Measurements from ENCODE around the gene DLD. TPM values are rescaled to one million over a fixed set of nuclear protein-coding genes. Genes with fewer than 3 reads are reported as not detected.

Gene DLD
- total RNA-seq, 2 donors from 2014 or later = 75.3 to 112 TPM

Other genes starting within 250 kb of the DLD start
- gene SLC26A4, start 230.4 kb upstream of the DLD start, total RNA-seq = 10 to 100 TPM; 14.7 to 27.5 TPM
- 10 to 100 TPM; 35.7 to 39.7 TPM for gene CBLL1, start 147.0 kb upstream of the DLD start, total RNA-seq
- gene SLC26A3, start 88.0 kb upstream of the DLD start, total RNA-seq = not detected
- gene LAMB1, start 112.0 kb downstream of the DLD start, total RNA-seq = not detected
- not detected for gene LAMB4, start 239.2 kb downstream of the DLD start, total RNA-seq